HepG2 (cell line): ENCODE results near the gene FRK. TPM values are rescaled to one million over a fixed set of nuclear protein-coding genes. Genes with fewer than 3 reads are reported as not detected.
A peak's percentile ranks its signal among the peaks of the same experiment; 100 is the strongest.

Experiments
- ARID3A ChIP-seq: IDR thresholded peaks from 2 replicates; pipeline ENCODE4 v1.6.1; 2012; ENCODE audit warnings: low read depth, low read length, improper control_type of control experiment
- CERS6 ChIP-seq: sonication (generic); formaldehyde crosslinking; IDR thresholded peaks from 2 replicates; pipeline ENCODE4 v1.5.0; 2020; ENCODE audit warnings: missing genetic modification reagents
- CHCHD3 ChIP-seq: sonication (generic); formaldehyde crosslinking; IDR thresholded peaks from 2 replicates; pipeline ENCODE4 v1.8.0; 2022; ENCODE audit warnings: mild to moderate bottlenecking, missing genetic modification reagents, moderate library complexity
- CSRNP1 ChIP-seq: sonication (generic); formaldehyde crosslinking; IDR thresholded peaks from 2 replicates; pipeline ENCODE4 v1.8.1; 2023; ENCODE audit warnings: mild to moderate bottlenecking, missing genetic modification reagents
- ELF4 ChIP-seq: sonication (generic); formaldehyde crosslinking; IDR thresholded peaks from 2 replicates; pipeline ENCODE4 v1.5.0; 2020; ENCODE audit warnings: missing genetic modification reagents, mild to moderate bottlenecking, moderate library complexity, borderline replicate concordance
- FOXK2 ChIP-seq: fragments of 450-650 bp; IDR thresholded peaks from 2 replicates; pipeline ENCODE4 v1.6.1; 2016
- HMG20B ChIP-seq: conservative IDR thresholded peaks from 2 replicates; pipeline ENCODE4 v1.6.1; 2016; ENCODE audit warnings: missing genetic modification reagents, missing compliant biosample characterization
- HNRNPLL ChIP-seq: fragments of 200-400 bp; formaldehyde crosslinking; IDR thresholded peaks from 2 replicates; pipeline ENCODE4 v1.6.1; 2017; ENCODE audit warnings: mild to moderate bottlenecking, low read depth, low read length; ENCODE audit not compliant: poor library complexity, severe bottlenecking
- IKZF4 ChIP-seq: sonication (generic); formaldehyde crosslinking; IDR thresholded peaks from 2 replicates; pipeline ENCODE4 v1.5.1; 2020; ENCODE audit warnings: borderline replicate concordance, mild to moderate bottlenecking, low read depth, missing genetic modification reagents; ENCODE audit errors: not compliant biosample characterization
- KLF16 ChIP-seq, 2 experiments: sonication (generic) in 1 of 2; formaldehyde crosslinking in 1 of 2; IDR thresholded peaks; 2 replicates each; pipeline versions ENCODE4 v1.6.1 to v1.8.0; 2016 to 2023; ENCODE audit warnings: missing genetic modification reagents in 2 of 2, missing compliant biosample characterization in 1 of 2
- NCOA1 ChIP-seq: sonication (generic); formaldehyde crosslinking; IDR thresholded peaks from 2 replicates; pipeline ENCODE4 v1.9.0; 2021; ENCODE audit warnings: missing genetic modification reagents
- REL ChIP-seq: sonication (generic); formaldehyde crosslinking; conservative IDR thresholded peaks from 2 replicates; pipeline ENCODE4 v1.8.0; 2022; ENCODE audit warnings: mild to moderate bottlenecking, missing genetic modification reagents, moderate library complexity
- SCMH1 ChIP-seq: sonication (generic); formaldehyde crosslinking; IDR thresholded peaks from 2 replicates; pipeline ENCODE4 v1.9.0; 2021; ENCODE audit warnings: missing genetic modification reagents, mild to moderate bottlenecking, borderline replicate concordance
- U2AF2 ChIP-seq: fragments of 200-400 bp; formaldehyde crosslinking; IDR thresholded peaks from 2 replicates; pipeline ENCODE4 v1.6.1; 2017; ENCODE audit warnings: low read depth, mild to moderate bottlenecking, low read length
- ZFAT ChIP-seq: sonication (generic); formaldehyde crosslinking; conservative IDR thresholded peaks from 2 replicates; pipeline ENCODE4 v1.8.1; 2023; ENCODE audit warnings: missing genetic modification reagents, inconsistent platforms
- ZNF230 ChIP-seq: sonication (generic); formaldehyde crosslinking; IDR thresholded peaks from 2 replicates; pipeline ENCODE4 v1.4.0; 2020; ENCODE audit warnings: mild to moderate bottlenecking, missing genetic modification reagents
- ZNF232 ChIP-seq: sonication (generic); formaldehyde crosslinking; IDR thresholded peaks from 2 replicates; pipeline ENCODE4 v1.4.0; 2020; ENCODE audit warnings: missing genetic modification reagents, borderline replicate concordance
- ZNF282 ChIP-seq: fragments of 450-650 bp; IDR thresholded peaks from 2 replicates; pipeline ENCODE4 v1.6.1; 2018; ENCODE audit not compliant: partially characterized antibody
- ZNF503 ChIP-seq: sonication (generic); formaldehyde crosslinking; IDR thresholded peaks from 2 replicates; pipeline ENCODE4 v1.4.0; 2020; ENCODE audit warnings: missing genetic modification reagents
- ZNF570 ChIP-seq: sonication (generic); formaldehyde crosslinking; IDR thresholded peaks from 2 replicates; pipeline ENCODE4 v1.4.0; 2020; ENCODE audit warnings: mild to moderate bottlenecking, missing genetic modification reagents, borderline replicate concordance
- ZNF770 ChIP-seq: sonication (generic); formaldehyde crosslinking; IDR thresholded peaks from 2 replicates; pipeline ENCODE4 v1.5.0; 2020; ENCODE audit warnings: mild to moderate bottlenecking, missing genetic modification reagents
- polyA plus RNA-seq, 8 experiments: library from polyadenylated mRNA; depleted of rRNA in 3 of 8; stranded (reverse) in 7 of 8; unstranded in 1 of 8; fragments of >200 nt; fragmentation: Illumina TruSeq in 4 of 8; extraction: Trizol in 4 of 8; gene quantifications; 2 replicates each; pipeline versions ENCODE4 v1.2.1 to v1.2.3, GENCODE V29; 2011 to 2016; ENCODE audit warnings: low read depth in 4 of 8, missing spikeins in 1 of 8, mixed read lengths in 1 of 8; ENCODE audit not compliant: insufficient read depth in 1 of 8
- total RNA-seq, 5 experiments: library from RNA; depleted of rRNA; stranded (reverse); fragments of >200 nt; fragmentation: Illumina TruSeq; extraction: Trizol; gene quantifications; 2 replicates each; pipeline ENCODE4 v1.2.3, GENCODE V29; 2016; ENCODE audit warnings: low read depth in 1 of 5

FRK gene
- total and polyA plus RNA-seq, 2 of the 13 experiments (the other 11 are each of a cell fraction or from before 2014, with no cell fraction given): 1.3 to 2.9 TPM

GRCh38 chr6:116060572-116061283 lies at the start of gene FRK (continued):
- TF ChIP-seq CSRNP1: no peak
- TF ChIP-seq IKZF4 (CRISPR knock-in tag): no peak
- TF ChIP-seq ELF4 (CRISPR knock-in tag): peak; percentile 90
- TF ChIP-seq ZNF230 (CRISPR knock-in tag): no peak
- 0 out of 2 replicates have a peak, but pooled peaks have one; percentile 39 for TF ChIP-seq ZNF503 (CRISPR knock-in tag)
- TF ChIP-seq REL (CRISPR knock-in tag): no peak
- peak; percentile 18; the same call in 1 of the 2 replicates for TF ChIP-seq FOXK2
- no peak for TF ChIP-seq CERS6 (CRISPR knock-in tag)
- TF ChIP-seq ZNF570 (CRISPR knock-in tag): no peak
- TF ChIP-seq NCOA1 (CRISPR knock-in tag): no peak
- TF ChIP-seq KLF16 (CRISPR knock-in tag; IDR thresholded peaks at IDR 0.05): 0 out of 4 replicates have a peak, but pooled peaks of 1 of the 2 experiments have one; percentile 21
- TF ChIP-seq ZNF770 (CRISPR knock-in tag): no peak
- no peak for TF ChIP-seq HNRNPLL
- no peak for TF ChIP-seq ZFAT (CRISPR knock-in tag)
- no peak for TF ChIP-seq ZNF282
- TF ChIP-seq CHCHD3: no peak
- no peak for TF ChIP-seq U2AF2
- no peak for TF ChIP-seq HMG20B (CRISPR knock-in tag)
- no peak for TF ChIP-seq ZNF232 (CRISPR knock-in tag)
- TF ChIP-seq SCMH1 (CRISPR knock-in tag): no peak
- TF ChIP-seq ARID3A: peak; percentile 60; the same call in 1 of the 2 replicates
